Measurements from ENCODE around the gene HMX2.

- no peak for TF ChIP-seq CTCF (conservative IDR thresholded peaks at IDR 0.05 in 1 of 2, IDR thresholded peaks at IDR 0.05 in 1 of 2; ENCODE audit: low read depth in 1 of 2, low read length in 2 of 2)
- TF ChIP-seq EZH2 (IDR thresholded peaks at IDR 0.05; ENCODE audit: low read length, missing control alignments) = no peak
Observed at GRCh38 chr10:123103944-123104343, 44.0 kb upstream of the HMX2 start.

All from fibroblast of lung (primary cell).